Measurements from ENCODE around the gene AKIRIN1. TPM values are rescaled to one million over a fixed set of nuclear protein-coding genes. Genes with fewer than 3 reads are reported as not detected.
A peak's percentile ranks its signal among the peaks of the same experiment; 100 is the strongest.
"Not testable (repeated sequence)": the region's sequence is repeated elsewhere in the genome, so short reads cannot be mapped to it uniquely, and the experiment has no call there.

AKIRIN1 gene, protein sequence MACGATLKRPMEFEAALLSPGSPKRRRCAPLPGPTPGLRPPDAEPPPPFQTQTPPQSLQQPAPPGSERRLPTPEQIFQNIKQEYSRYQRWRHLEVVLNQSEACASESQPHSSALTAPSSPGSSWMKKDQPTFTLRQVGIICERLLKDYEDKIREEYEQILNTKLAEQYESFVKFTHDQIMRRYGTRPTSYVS
- polyA plus RNA-seq (ENCODE audit: insufficient read length): 122 TPM
- long read RNA-seq, donor 1, transcript AKIRIN1-202 (5 exons, 2,741 nt): major isoform, 52 of 70 reads
- long read RNA-seq, donor 1, partial matches to known transcripts: 15 of 70 reads
- long read RNA-seq, donor 1, other reads (novel, unspliced or antisense): 0 of 70 reads
- long read RNA-seq, donor 2, transcript AKIRIN1-202 (5 exons, 2,741 nt): major isoform, 31 of 50 reads
- long read RNA-seq, donor 2, partial matches to known transcripts: 18 of 50 reads
- long read RNA-seq, donor 2, other reads (novel, unspliced or antisense): 0 of 50 reads
- long read RNA-seq, donor 3, transcript AKIRIN1-202 (5 exons, 2,741 nt): major isoform, 34 of 34 reads
- long read RNA-seq, donor 3, partial matches to known transcripts: 0 of 34 reads
- long read RNA-seq, donor 3, other reads (novel, unspliced or antisense): 0 of 34 reads
- long read RNA-seq, donor 4, partial matches to known transcripts: 6 of 7 reads
- long read RNA-seq, donor 4, other reads (novel, unspliced or antisense): 0 of 7 reads
- long read RNA-seq, donor 5, transcript AKIRIN1-202 (5 exons, 2,741 nt): major isoform, 56 of 64 reads
- long read RNA-seq, donor 5, partial matches to known transcripts: 6 of 64 reads
- long read RNA-seq, donor 5, other reads (novel, unspliced or antisense): 0 of 64 reads
- long read RNA-seq, donor 6, transcript AKIRIN1-202 (5 exons, 2,741 nt): major isoform, 47 of 91 reads
- long read RNA-seq, donor 6, partial matches to known transcripts: 36 of 91 reads
- long read RNA-seq, donor 6, other reads (novel, unspliced or antisense): 6 of 91 reads
- long read RNA-seq, donor 7, transcript AKIRIN1-202 (5 exons, 2,741 nt): major isoform, 52 of 65 reads
- long read RNA-seq, donor 7, partial matches to known transcripts: 12 of 65 reads
- long read RNA-seq, donor 7, other reads (novel, unspliced or antisense): 0 of 65 reads
- long read RNA-seq, donor 8, transcript AKIRIN1-202 (5 exons, 2,741 nt): major isoform, 24 of 25 reads
- long read RNA-seq, donor 8, partial matches to known transcripts: 0 of 25 reads
- long read RNA-seq, donor 8, other reads (novel, unspliced or antisense): 0 of 25 reads

- DNase-seq: peak; percentile 93
Measured at GRCh38 chr1:38990738-38991637, at the start of gene AKIRIN1. AKIRIN1 (plus strand) TSS chr1:38991276; CDS start chr1:38991381, 105 bp downstream.

GRCh38 chr1:38941527-38942019 is 49.5 kb upstream of the AKIRIN1 start, which contains the start of gene RHBDL2:
RHBDL2 (minus strand) TSS chr1:38941830; CDS start chr1:38919212, 22,618 bp downstream.
- no peak for DNase-seq

DNA sequence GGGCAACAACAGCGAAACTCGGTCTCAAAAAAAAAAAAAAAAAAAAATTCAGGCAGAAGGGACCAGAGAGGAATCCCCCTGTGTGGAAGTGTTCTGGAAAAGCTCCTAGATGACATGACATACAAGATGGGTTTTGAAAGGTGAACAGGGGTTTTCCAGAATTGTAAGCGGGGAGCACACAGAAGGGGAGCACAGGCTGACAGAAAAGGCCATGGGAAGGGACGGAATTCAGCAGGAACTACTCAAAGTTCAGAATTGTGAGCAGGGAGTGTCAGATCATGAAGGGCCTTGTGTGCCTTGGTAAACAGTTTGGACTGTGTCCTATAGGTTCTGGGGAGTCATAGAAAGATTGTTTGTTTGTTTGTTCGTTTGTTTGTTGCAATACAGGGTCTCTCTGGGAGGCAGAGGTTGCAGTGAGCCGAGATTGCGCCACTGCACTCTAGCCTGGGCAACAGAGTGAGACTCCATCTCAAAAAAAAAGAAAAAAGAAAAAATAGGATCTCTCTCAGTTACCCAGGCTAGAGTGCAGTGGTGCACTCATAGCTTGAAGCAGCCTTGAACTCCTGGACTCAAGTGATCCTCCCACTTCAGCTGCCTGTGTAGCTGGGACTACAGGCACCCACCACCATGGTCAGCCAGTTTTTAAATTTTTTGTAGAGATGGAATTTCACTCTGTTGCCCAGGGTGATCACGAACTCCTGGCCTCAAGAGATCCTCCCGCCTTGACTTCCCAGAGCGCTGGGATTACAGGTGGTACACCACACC is 48.2 kb upstream of the AKIRIN1 start:
- DNase-seq: no peak

DNA sequence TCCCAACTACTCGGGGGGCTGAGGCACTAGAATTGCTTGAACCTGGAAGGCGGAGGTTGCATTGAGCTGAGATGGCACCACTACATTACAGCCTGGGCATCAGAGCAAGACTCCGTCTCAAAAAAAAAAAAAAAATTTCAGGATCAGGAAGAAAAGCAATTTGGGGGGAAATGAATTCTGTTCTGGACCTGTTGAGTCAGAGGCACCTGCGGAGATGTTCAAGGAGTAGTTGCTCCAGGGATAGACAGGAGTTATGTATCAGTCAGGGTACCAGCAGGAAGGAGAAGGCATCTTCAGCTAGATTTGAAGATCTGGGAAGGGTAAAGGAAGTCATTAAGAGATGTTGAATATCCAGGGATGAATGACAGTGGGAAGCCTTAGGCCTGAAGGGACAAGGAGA is 46.5 kb upstream of the AKIRIN1 start:
- no peak for DNase-seq

- DNase-seq: no peak
Measured at GRCh38 chr1:38950553-38950952, 40.5 kb upstream of the AKIRIN1 start.

DNA sequence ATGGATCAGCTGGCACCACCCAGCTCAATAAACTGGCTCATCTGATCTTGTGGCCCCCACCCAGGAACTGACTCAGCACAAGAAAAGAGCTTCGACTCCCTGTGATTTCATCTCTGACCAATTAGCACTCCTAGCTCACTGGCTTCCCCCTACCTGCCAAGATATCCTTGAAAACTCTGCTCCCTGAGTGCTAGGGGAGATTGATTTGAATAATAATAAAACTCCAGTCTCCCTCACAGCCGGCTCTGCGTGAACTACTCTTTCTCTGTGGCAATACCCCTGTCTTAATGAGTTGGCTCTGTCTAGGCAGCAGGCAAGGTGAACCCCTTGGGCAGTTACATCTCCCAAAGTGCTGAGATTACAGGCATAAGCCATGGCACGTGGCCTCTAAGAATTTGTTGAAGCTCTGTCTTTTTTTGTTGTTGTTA is 37.6 kb upstream of the AKIRIN1 start:
- DNase-seq: no peak

- DNase-seq: no peak
Measured at GRCh38 chr1:38958967-38959366, 32.1 kb upstream of the AKIRIN1 start.

GRCh38 chr1:38962113-38962512 is 29.0 kb upstream of the AKIRIN1 start:
- no peak for DNase-seq

GRCh38 chr1:38962560-38962959 is 28.5 kb upstream of the AKIRIN1 start:
- DNase-seq: no peak

- no peak for DNase-seq
Measured at GRCh38 chr1:38964140-38964548, 26.9 kb upstream of the AKIRIN1 start.

DNA sequence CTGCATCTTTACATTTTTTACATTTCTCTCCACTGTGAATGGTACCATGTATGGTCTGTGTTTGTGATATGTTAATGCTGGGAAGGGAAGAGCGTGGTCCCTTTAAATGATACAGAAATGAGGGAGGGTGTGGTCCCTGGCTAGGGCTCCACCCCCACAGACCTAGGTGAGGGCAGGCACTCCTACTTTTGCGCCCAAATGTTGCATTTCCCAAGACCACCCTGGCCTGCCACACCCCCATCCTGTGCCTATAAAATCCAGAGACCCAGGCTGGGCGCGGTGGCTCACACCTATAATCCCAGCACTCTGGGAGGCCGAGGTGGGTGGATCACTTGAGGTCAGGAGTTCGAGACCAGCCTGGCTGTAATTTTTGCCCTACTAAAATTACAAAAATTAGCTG is 17.9 kb upstream of the AKIRIN1 start:
- DNase-seq: not testable (repeated sequence)

DNA sequence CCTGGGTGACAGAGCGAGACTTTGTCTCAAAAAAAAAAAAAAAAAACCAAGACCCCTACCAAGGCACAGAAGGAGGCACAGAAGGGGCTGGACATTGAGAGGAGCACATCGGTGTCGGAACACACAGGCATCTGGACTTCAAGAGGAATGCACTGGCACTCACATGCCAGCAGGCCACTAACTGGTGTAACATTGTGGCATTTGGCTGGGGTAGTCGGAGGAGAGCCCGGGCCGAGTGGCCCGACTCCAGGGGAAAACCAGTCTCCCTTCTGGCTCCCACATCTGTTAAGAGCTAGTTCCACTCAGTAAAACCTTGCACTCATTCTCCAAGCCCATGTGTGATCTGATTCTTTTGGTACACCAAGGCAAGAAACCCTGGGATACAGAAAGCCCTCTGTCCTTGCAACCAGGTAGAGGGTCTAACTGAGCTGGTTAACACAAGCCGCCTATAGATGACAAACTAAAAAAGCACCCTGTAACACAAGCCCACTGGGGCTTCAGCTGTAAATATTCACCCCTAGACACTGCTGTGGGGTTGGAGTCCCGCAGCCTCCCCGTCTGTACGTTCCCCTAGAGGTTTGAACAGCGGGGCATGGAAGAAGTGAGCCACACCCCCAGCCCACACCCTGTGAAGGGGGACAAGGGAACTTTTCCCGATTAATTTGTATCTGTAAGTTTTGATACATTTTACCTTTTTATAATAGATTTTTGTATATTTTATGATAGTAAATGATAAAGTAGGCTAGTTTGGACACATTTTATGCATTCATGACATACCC is 17.2 kb upstream of the AKIRIN1 start:
- DNase-seq: no peak

- DNase-seq: not testable (repeated sequence)
Measured at GRCh38 chr1:38977399-38978244, 13.5 kb upstream of the AKIRIN1 start.

DNA sequence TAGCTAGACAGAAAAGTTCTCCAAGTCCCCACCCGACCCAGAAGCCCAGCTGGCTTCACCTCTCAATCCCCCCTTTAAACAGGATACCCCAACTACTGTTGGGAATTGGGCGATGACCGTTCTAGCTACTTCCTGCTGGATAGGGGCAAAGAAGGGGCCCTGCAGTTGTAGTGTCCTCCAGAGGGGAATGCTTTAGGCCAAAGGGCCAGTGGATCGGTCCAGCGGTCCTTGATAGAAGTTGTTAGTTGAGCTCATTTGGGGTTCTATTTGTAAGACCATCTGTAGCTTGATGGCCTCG is 12.9 kb upstream of the AKIRIN1 start:
- DNase-seq: not testable (repeated sequence)

- not testable (repeated sequence) for DNase-seq
Measured at GRCh38 chr1:38979380-38979779, 11.7 kb upstream of the AKIRIN1 start.

DNA sequence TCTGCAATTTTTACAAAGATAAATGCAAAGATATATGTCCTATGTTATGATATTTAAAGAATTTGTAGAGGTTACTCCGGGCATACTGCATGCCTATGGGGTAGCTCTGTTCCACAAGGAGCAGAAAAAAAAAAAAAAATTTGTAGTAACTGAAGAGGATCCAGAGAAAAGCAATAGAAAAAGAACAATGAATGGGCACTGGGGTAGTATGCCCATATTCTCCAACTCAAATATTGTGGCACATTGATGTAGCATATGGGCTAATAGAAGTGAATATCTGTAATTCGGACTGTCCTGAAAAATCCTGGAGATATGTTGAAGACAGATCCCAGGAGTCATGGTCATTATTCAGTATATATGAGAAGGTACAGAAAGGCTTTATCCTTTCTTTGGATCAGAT is 1.1 kb upstream of the AKIRIN1 start:
- DNase-seq: no peak

GRCh38 chr1:38990386-38990737 is 714 bp upstream of the AKIRIN1 start:
- no peak for DNase-seq

GRCh38 chr1:38991638-38992411 is 749 bp downstream of the AKIRIN1 start:
- DNase-seq: peak; percentile 59
